ENCODE results near the gene UFM1.

GRCh38 chr13:38308736-38309135 lies 40.9 kb upstream of the UFM1 start:
- TF ChIP-seq CTCF (conservative IDR thresholded peaks at IDR 0.05; ENCODE audit: low read depth, low read length) (no peak), EZH2 (IDR thresholded peaks at IDR 0.05; ENCODE audit: borderline replicate concordance, low read depth, low read length, poor library complexity, severe bottlenecking) (no peak)
